ENCODE data around the gene APOD. TPM values are rescaled to one million over a fixed set of nuclear protein-coding genes. Genes with fewer than 3 reads are reported as not detected.

The APOD gene
- total RNA-seq, 3 donors from 2014 or later (not counting 1 experiment from before 2014, with no cell fraction given) = not detected

DNA sequence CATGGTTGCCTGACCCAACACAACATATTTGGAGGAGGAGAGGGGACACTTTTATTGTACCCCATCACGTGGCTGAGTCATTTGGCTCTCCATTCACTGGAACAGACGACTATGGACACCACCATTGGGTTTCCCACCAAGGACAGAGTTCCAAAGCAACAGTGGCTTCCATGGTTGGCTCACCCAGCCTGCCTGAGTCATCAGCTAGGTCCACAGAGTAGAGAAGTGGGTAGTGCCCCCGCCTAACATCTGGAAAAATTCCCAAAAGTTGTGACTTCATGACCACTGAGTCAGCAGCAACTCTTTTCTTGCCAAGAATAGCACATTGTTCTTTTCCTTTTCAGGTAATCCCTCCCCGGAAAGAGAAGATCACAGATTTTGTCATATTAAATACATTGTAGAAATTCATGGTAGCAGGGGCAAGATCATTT lies 37.6 kb downstream of the APOD start:
- H3K27me3 ChIP-seq (ENCODE audit: control insufficient read depth, insufficient read depth, low read length) = no peaks in the 10 kb centered on the region
- ATAC-seq (no peak), DNase-seq (peak in 1 of 2 donors; percentile 31)
- H3K36me3 ChIP-seq (ENCODE audit: control insufficient read depth, insufficient read depth, low read length) = no peaks in the 10 kb centered on the region
- peaks cover 60% of the 10 kb centered on the region for H3K4me1 ChIP-seq (ENCODE audit: control insufficient read depth, insufficient read depth, low read length)
- Mint-ChIP-seq H3K4me3 (peak overlapping the region; percentile 89), H3K27ac (peak overlapping the region; percentile 94 to 95), H3K36me3 (no peaks in the 10 kb centered on the region), H3K9me3 (no peaks in the 10 kb centered on the region), H3K4me1 (peaks cover 79 to 81% of the 10 kb centered on the region in 2 donors), H3K27me3 (ENCODE audit: low read depth in 2 of 2) (no peaks in the 10 kb centered on the region)
- no peaks in the 10 kb centered on the region for H3K9me3 ChIP-seq (ENCODE audit: control insufficient read depth, insufficient read depth, low read length)
- no peak for TF ChIP-seq CTCF (IDR thresholded peaks at IDR 0.05)
- intact Hi-C loops (cut with micrococcal nuclease) = no loop called here
- no peak overlapping the region for H3K4me3 ChIP-seq (ENCODE audit: low read length)
- peak overlapping the region; percentile 67 for H3K27ac ChIP-seq (ENCODE audit: low read length)
- 52% methylated on average over 3 of the region's 4 CpGs for WGBS (ENCODE audit: insufficient coverage)

- DNase-seq (peak in 1 of 2 donors; percentile 23), ATAC-seq (no peak)
- Mint-ChIP-seq H3K9me3 (no peaks in the 10 kb centered on the region), H3K27ac (peak overlapping the region; percentile 94 to 95), H3K4me3 (peak overlapping the region; percentile 89), H3K36me3 (no peaks in the 10 kb centered on the region), H3K27me3 (ENCODE audit: low read depth in 2 of 2) (no peaks in the 10 kb centered on the region), H3K4me1 (peaks cover 79 to 81% of the 10 kb centered on the region in 2 donors)
- Histone ChIP-seq H3K4me1 (ENCODE audit: control insufficient read depth, insufficient read depth, low read length) (peaks cover 57% of the 10 kb centered on the region), H3K36me3 (ENCODE audit: control insufficient read depth, insufficient read depth, low read length) (no peaks in the 10 kb centered on the region), H3K27ac (ENCODE audit: low read length) (no peak overlapping the region), H3K4me3 (ENCODE audit: low read length) (no peak overlapping the region), H3K9me3 (ENCODE audit: control insufficient read depth, insufficient read depth, low read length) (no peaks in the 10 kb centered on the region), H3K27me3 (ENCODE audit: control insufficient read depth, insufficient read depth, low read length) (no peaks in the 10 kb centered on the region)
- intact Hi-C loops (cut with micrococcal nuclease) = loop anchor here (5.0 kb wide), 1 partner anchor 857 kb away; the partner anchor contains the start of gene FAM43A
- TF ChIP-seq CTCF (IDR thresholded peaks at IDR 0.05) = no peak
- 88% methylated on average over 3 of the region's 3 CpGs for WGBS (ENCODE audit: insufficient coverage)
These were observed 39.1 kb downstream of the APOD start for GRCh38 chr3:195544634-195545033.

- peak overlapping the region; percentile 89 for H3K4me3 Mint-ChIP-seq
- H3K27me3 Mint-ChIP-seq (ENCODE audit: low read depth in 2 of 2) = no peaks in the 10 kb centered on the region
- no peaks in the 10 kb centered on the region for H3K9me3 Mint-ChIP-seq
- intact Hi-C loops (cut with micrococcal nuclease) = loop anchor here (5.0 kb wide), 1 partner anchor 857 kb away; the partner anchor contains the start of gene FAM43A
- peaks cover 83 to 85% of the 10 kb centered on the region in 2 donors for H3K4me1 Mint-ChIP-seq
- Histone ChIP-seq H3K27me3 (ENCODE audit: control insufficient read depth, insufficient read depth, low read length) (no peaks in the 10 kb centered on the region), H3K27ac (ENCODE audit: low read length) (no peak overlapping the region), H3K4me1 (ENCODE audit: control insufficient read depth, insufficient read depth, low read length) (peaks cover 56% of the 10 kb centered on the region), H3K4me3 (ENCODE audit: low read length) (no peak overlapping the region), H3K36me3 (ENCODE audit: control insufficient read depth, insufficient read depth, low read length) (no peaks in the 10 kb centered on the region), H3K9me3 (ENCODE audit: control insufficient read depth, insufficient read depth, low read length) (no peaks in the 10 kb centered on the region)
- DNase-seq = no peak
- ATAC-seq = no peak
- no peak for TF ChIP-seq CTCF (IDR thresholded peaks at IDR 0.05)
- H3K27ac Mint-ChIP-seq = peak overlapping the region; percentile 94 to 95
- H3K36me3 Mint-ChIP-seq = no peaks in the 10 kb centered on the region
- 93% methylated on average over 3 of the region's 4 CpGs for WGBS (ENCODE audit: insufficient coverage)
These were observed 39.6 kb downstream of the APOD start for GRCh38 chr3:195544230-195544536.

Measured in natural killer cell (primary cell).